Measurements from ENCODE around the gene TRAPPC10. TPM values are rescaled to one million over a fixed set of nuclear protein-coding genes. Genes with fewer than 3 reads are reported as not detected.

TRAPPC10 gene
- total and polyA plus RNA-seq, 2 of the 8 experiments (the other 6 are each of a cell fraction or from before 2014, with no cell fraction given) = 18.5 to 29.8 TPM

GRCh38 chr21:44011579-44012473, at the start of gene TRAPPC10 (continued):
- TF ChIP-seq RNF2 (IDR thresholded peaks at IDR 0.05; ENCODE audit: borderline replicate concordance, low read depth, low read length, missing control alignments, poor library complexity, severe bottlenecking) (no peak), TBP (IDR thresholded peaks at IDR 0.05; ENCODE audit: low read depth, low read length) (no peak), HDAC2 (IDR thresholded peaks at IDR 0.05; ENCODE audit: borderline replicate concordance in 1 of 2, low read depth in 2 of 2, low read length in 2 of 2) (peak in 1 of 2 experiments; percentile 52; a peak in 1 of 4 replicates), RXRA (IDR thresholded peaks at IDR 0.05; ENCODE audit: insufficient read depth, low read depth, low read length) (no peak), CBX8 (IDR thresholded peaks at IDR 0.05; ENCODE audit: borderline replicate concordance, low read depth, low read length) (no peak), CREB1 (IDR thresholded peaks at IDR 0.05) (peak; percentile 91), ATF3 (IDR thresholded peaks at IDR 0.05; ENCODE audit: insufficient read depth, low read depth, low read length) (0 out of 2 replicates have a peak, but pooled peaks have one; percentile 44), ZNF274 (IDR thresholded peaks at IDR 0.05; ENCODE audit: borderline replicate concordance, extremely low read depth, low read length) (no peak), EGR1 (IDR thresholded peaks at IDR 0.05; ENCODE audit: borderline replicate concordance, low read depth, low read length) (no peak), NANOG (IDR thresholded peaks at IDR 0.05; ENCODE audit: insufficient read depth, low read depth, low read length, poor library complexity, severe bottlenecking) (no peak), SRF (IDR thresholded peaks at IDR 0.05; ENCODE audit: low read depth, low read length) (peak; percentile 62; the same call in 1 of the 2 replicates), CTBP2 (IDR thresholded peaks at IDR 0.05; ENCODE audit: borderline replicate concordance, insufficient read depth, insufficient read length, low read length) (no peak), RFX5 (IDR thresholded peaks at IDR 0.05; ENCODE audit: borderline replicate concordance, low read depth, low read length) (no peak), MAFK (IDR thresholded peaks at IDR 0.05; ENCODE audit: low read depth, low read length) (no peak), JUN (IDR thresholded peaks at IDR 0.05; ENCODE audit: low read depth, low read length) (no peak), SP1 (IDR thresholded peaks at IDR 0.05; ENCODE audit: low read depth, low read length) (no peak), CHD1 (IDR thresholded peaks at IDR 0.05; ENCODE audit: low read depth, low read length) (no peak), TCF12 (IDR thresholded peaks at IDR 0.05; ENCODE audit: low read depth, low read length) (0 out of 2 replicates have a peak, but pooled peaks have one; percentile 13), FOSL1 (IDR thresholded peaks at IDR 0.05; ENCODE audit: insufficient read depth, low read depth, low read length) (no peak), RAD21 (IDR thresholded peaks at IDR 0.05 in 1 of 2, conservative IDR thresholded peaks at IDR 0.05 in 1 of 2; ENCODE audit: low read depth in 2 of 2, low read length in 2 of 2) (no peak), CHD2 (IDR thresholded peaks at IDR 0.05; ENCODE audit: low read length) (no peak), RBBP5 (IDR thresholded peaks at IDR 0.05; ENCODE audit: borderline replicate concordance, low read depth, low read length) (peak; percentile 89)
